HG03108 (cell line): Measurements from ENCODE around the gene TIAL1.
"Not testable (repeated sequence)": the region's sequence is repeated elsewhere in the genome, so short reads cannot be mapped to it uniquely, and the experiment has no call there.

ENCODE experiments used
- ATAC-seq: cut with Tn5 transposase; IDR thresholded peaks from one replicate; pipeline ENCODE4 v1.9.1; 2021; ENCODE audit warnings: moderate library complexity; ENCODE audit not compliant: unreplicated experiment

TIAL1 gene

DNA sequence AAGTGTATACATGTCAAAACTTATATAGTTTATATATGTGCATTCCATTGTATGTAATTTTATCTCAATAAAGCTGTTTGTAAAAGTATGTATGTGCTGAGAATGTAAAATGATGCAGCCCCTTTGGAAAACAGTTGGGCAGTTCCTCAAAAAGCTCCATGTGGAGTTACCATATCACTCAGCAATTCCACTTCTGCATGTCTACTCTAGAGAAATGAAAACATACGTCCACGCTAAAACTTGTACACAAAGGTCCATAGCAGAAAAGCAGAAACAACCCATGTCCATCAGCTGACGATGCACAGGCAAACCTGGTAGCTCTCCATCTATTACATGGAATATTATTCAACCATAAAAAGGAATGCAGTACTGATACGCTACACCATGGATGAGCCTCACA, 45.9 kb downstream of the TIAL1 start:
- no peak for ATAC-seq

DNA sequence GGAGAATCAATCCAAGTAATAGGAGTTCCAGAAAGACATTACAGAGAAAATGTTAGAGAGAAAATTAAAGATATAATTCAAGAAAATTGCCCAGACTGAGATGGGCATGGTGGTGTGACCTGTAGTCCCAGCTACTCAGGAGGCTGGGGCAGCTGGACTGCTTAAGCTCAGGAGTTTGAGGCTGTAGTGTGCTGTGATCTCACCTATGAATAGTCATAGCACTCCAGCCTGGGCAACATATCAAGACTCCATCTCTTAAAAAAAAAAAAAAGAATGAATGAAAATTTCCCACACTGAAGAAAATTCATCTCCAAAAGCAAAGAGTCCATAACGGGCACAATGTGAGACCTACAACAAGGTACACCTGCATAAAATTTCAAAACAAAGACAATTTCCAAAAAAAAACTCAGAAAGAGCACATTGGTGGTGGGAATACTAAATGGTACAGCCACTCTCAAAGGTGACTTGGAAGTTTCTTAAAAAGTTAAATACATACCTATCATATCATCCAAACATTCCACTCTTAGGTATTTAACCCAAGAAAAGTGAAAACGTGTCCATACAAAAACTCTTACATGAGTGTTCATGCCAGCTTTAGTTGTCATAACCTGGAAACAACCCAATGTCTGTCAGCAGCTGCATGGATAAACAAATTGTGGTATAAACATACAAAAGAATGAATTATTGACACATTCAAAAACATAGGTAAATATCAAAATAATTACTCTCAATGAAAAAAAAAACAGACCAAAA, 47.3 kb downstream of the TIAL1 start:
- ATAC-seq = no peak

DNA sequence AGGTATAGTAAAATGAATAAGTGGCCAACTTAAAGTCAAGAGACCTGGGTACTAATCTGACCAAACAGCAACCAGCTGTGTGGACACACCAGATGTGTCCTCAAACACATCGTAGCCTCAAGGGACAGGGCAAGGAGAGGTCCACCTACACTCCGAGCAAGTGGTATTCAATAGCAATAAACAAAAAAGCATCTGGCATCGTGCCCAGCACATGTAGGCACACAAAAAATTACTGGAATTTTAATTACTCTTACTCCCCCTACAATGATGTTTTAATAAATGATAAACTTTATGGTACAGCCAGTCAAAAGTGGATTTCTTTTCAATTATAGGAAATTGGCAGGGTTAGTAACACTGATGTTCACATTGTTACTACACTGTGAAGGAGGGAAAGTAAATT, 50.8 kb downstream of the TIAL1 start:
- no peak for ATAC-seq

DNA sequence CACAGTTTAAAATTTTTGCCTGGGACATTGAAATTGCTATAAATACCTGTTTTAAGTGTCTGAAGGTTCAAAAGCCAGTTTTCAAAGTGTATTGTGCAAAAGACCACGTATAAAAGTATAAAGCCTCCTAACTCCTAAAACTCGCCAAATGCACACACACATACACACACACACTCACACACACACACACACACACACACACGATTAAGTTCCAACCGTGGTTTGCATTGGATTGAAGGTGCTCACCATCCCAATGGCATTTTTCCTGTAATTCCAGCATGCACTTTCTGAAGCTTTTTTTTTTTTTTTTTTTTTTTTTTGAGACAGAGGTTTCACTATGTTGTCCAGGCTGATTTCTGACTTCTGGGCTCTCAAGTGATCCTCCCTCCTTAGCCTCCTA, 51.5 kb downstream of the TIAL1 start:
- no peak for ATAC-seq

DNA sequence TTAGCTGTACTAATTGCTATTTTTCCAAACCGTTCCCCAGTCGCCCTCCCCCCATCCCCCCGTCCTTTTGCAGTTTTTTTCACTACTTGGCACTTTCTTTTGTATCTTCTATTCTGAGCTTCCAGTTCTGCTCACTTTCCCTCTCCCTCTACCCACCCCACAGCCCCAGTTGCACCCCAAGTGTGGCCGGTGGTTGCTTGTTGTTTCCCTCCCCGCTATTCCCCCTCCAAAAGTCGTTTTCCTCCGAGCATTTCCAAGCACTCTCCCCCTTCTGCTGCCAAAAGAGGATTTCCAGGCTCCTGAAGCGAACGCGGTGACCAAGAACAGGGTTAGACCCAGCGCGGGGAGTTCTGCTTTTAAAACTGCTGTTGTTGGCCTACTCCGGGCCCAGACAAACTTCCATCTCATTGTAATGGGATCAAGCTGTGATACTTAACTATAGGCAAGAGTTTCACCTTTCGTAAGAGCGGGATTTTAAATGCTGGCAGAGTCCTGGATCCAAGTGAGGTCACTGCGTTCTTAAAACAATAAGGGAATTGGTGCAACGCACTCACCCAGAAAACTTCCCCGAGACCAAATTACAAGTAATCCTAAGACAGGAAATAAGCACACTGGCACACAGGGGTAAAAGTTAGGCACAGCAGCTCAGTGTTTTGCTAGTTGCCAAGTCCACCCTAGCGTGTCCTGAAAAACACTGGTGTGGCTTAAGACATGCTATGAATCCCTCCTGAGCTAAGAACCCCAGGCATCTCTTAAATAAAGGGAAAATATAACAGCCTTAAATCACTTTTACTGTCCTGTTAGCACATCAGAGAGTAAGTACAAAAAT, 52.7 kb downstream of the TIAL1 start:
- no peak for ATAC-seq

DNA sequence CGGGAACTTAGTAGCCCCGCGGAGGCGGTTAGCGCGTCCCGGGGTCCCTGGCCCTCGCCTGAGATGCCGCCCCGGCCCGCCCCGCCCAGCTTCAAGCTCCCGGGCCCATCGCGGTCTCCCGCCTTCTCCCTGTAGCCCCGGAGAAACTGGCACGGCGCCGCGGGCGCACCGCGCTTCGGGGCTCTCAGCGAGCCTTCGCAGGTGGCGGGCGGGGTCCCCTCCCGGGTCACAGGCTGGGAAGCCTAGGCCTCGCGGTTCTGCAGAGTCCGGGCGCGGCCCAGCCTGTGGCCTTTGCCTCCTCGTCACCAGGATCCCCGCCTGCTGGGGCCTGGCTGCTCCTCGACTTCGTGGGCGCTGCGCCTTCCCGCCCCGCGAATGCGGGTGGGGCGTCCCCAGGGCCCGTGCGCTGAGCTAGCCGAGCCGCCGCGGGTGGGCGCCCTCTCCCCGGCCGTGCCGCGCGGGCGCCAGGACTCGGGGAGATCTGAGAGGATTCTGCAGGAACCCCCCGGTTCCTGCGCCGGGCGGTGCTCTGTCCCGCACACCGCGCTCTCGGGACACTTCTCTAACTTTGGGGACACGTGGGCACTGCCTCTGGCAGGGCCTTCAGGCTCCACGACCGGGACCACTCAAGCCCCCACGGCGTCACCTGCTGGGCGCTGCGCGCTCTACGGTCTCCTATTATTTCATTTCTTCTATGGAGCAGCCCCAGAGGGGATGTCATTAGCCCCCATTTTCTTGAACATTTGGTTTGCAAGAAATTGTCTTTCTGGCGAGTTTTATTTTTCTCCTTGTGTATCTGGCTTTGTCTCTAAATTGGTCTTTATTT, 53.6 kb downstream of the TIAL1 start:
- ATAC-seq = peak; percentile 40

DNA sequence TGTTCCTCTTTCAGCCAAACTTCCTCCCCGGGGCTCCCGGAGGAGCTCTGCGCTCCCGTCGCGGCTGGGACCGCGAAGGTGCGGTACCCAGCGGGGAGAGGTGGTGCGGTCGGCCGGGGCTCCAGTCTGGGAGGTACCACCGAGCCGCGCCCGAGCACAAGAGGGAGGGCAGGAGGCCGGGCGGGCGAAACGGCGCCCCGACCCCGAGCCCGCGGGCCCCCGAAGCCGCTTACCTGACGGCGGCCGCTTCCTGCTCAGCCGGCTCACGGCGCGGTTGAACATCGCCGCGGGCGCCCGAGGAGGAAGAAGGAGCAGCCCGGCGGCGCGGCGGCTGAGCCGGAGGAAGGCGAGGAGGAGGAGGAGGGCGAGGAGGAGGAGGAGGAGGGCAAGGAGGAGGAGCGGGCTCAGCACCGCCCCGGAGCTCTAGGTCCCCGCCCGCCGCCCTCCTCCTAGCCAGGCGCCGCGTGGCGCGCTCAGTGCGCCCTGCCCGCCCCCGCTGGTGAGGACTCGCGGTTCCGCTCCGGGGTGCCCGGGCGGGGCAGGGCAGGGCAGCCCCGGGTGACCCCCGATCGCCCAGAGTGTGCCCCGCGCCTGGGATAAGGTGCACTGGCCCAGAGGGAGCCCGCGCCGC, 54.3 kb downstream of the TIAL1 start, which contains the start of gene RGS10:
TSS of gene RGS10 (minus strand) at position 363 of the 631 bp plus-strand sequence. CDS start at position 282, 81 bp downstream.
- ATAC-seq = peak; percentile 65

DNA sequence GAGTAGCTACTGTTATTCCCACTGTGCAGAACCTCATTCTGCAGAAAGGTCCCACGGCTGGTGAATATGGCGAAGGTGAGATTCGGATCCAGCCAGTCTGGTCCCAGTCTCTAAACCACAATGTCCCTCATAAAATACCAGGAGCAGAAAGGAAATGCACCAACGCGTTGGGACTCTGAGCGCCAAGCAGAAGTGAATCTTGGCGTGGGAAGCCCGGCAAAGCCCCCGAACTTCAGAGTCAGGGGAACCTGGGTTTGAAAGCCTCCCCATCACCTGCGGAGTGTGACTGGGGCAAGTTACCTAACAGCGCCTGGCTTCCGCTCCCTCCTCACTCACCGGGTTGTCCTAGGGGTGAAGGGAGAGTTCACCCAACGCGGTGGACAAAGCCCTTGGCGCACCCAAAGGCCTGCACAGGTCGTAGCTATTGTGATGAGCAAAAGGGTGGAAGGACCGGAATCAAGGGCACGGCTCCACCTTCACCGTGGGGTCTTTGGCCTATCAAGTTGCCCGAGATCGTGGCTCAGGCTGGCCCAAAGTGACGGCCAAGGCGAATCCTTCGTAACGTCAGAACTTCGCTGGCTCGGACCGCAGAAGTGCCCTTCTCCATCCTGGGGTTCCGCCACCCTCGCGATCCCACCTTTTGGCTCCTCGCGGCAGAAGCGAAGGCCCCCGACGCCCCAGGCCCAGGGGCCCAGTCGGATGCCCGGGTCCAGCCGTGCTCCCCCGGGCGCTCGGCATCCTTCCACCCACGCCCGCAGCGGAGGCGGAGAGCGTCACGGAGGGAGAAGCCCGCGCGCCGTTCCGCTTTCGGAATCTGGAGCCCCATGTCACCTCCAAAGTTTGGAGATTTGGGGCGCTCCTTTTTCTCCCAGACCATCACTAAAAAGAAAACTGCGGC, 55.1 kb downstream of the TIAL1 start:
- no peak for ATAC-seq

DNA sequence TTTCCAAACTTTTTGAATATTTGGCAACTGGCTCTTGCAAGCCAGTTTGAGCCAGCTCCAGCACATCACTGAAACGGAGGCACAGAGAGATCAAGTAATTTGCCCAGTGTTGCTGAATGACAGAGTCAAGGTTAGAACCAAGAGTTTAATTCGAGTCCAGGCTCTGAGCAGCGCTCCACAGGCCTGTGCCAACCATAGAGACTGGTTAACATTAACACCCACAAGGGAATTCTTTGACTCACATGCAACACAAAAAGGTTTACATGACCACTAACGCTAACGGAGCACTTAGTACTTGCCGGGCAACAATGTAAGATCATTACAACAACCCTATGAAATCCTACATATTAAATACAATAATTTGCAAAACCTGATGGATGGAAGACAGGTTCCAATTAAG, 55.7 kb downstream of the TIAL1 start:
- no peak for ATAC-seq

DNA sequence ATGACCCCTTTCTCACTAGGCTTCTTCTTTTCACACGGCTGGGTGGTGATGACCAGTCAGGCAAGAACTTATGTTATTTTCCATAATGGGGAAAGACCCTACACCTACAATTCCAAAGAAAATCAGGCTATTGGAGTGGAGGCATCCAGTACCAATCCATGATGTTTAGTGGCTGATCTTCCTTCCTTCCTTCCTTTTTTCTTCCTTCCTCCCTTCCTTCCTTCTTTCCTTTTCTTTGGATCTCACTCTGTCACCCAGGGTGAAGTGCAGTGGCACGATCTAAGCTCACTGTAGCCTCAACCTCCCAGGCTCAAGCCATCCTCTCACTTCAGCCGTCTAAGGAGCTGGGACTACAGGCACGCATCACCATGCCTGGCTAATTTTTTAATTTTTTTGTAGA, 56.7 kb downstream of the TIAL1 start:
- no peak for ATAC-seq

DNA sequence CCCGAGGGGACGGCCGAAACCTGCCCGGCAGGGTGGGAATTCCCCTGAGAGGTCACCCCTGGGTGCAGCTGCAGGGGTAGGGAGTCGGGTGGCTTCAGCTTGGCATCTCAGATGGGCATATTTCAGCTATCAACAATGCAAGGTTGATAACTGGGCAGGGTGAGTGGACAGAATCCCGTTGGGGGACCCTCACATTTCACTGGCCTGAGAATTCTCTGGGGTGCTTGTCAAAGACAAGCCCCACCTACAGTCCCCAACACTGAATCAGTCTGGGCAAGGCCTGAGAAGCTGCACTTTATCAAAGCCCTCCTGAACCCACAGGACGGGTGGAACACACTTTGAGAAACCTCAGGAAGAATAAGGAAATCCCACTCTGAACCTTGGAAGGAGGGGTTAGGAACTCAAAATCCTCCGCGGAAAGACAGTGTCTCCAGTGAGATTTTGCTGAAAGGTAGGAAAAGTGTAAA, 57.4 kb downstream of the TIAL1 start:
- ATAC-seq = no peak

DNA sequence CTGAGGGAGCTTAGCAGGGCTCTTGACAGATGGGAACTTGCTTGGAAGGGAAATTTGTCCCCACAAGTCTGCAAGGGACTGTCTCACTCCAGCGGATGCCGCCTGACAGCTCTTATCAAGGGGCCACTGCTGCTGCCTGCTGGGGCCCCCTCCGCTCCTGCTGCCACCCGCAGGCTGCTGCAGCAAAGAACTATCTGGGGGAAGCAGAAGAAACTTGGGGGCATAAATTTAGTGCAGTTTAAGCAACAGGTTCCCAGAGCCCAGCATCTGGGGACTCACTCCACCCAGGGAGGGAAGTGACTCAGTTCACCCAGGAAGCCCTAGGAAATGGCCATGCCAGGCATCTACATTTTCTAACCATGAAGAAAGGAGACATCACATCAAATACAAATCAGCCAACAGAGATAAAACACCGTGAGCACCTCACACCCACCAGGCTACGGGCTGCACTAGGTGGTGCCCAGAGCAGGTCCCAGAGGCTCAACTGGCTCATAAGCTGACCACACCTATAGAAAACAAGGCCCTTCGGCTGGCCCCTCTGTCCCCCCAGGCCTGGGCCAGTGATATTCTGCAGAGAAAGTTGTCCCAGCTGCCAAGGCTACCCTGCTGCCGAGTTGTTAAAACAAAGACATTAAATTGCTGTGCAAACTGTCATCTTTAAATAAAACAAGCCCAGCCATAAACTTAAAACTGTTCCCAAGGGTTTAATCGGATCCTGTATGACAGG, 58.0 kb downstream of the TIAL1 start:
- no peak for ATAC-seq

DNA sequence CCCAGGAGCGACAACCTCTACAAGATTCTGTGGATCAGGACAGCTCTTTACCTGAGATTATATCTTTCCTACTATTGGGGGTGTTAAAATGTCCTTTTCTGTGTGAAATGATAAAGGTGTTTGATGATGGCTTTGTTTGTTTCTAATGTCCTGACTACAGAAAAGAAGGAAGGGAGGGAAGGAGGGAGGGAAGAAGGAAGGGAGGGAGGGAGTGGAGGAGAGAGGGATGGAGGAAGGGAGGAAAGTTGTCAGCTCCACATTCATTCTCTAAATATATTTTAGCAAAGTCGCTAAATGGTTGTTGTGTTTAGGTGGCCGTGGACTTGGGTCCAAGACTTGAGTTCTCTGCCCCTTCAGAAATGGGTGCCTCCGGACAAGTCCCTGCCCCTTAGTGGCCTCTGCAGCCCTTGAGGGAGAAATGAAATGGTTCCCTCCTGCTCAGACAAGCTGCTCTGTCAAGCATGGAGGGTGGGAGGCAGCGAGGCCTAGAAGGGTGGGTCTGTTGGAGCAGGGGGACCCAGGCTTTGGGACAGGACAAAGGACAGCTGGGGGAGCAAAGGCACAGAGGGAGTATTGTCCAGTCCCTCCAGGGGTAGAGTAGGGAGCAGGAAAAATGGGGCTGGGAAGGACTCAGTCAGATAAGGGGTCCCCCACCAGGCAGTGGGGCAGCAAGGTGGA, 58.7 kb downstream of the TIAL1 start:
- no peak for ATAC-seq

DNA sequence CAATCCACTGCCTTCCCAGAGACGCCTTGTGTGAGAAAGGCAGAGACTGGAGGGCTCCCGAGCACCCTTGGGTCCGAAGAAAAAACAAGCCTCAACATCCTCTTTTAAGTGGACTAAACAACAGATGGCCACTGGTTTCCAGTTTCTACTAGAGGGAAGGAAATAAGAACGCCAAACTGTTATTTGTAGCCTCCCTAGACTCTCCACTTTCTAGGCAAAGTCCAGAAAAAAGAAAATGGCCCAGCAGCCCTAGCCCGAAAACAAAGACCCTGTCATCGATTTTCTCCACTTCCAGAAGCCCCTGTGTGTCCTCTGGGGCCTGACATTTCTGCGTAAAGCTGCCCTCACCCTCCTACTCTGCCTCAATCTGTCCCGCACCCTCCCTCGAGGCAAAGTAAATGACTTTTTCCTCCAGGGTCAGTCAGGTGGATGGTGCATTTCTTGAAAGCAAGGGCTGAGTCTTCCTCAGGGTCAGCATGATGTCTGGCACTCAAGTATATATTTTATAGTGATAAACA, 60.2 kb downstream of the TIAL1 start:
- ATAC-seq = no peak

DNA sequence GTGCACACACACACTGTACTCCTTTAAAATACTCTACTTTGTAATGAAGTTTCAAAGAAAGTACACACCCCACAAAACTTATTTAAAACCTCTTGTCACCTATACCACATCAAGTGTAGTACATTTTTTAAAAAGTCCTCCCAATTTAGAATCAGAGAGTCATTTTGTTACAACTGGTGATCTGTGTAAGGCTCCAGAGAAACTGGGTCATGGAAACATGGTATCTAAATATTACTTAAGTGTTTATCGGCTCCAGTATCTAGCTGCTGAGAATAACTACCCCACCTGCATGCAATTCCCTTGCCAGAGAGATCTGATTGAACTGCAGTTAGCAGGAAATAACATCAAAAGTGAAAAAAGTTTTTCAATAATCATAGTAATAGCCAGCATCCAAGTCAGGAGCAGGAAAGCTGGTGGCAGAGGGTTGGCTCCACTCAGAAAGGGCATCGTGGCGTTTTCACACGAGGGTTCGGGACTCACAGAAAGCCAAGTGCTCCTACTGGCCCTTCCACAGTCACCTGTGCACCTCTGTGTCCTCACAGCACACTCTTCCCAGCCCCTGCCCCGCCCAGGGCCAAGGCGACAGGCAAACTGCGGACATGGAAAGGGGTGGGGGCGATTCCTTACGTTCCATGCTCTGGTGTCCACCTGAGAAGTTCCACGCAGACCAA, 60.8 kb downstream of the TIAL1 start:
- no peak for ATAC-seq

DNA sequence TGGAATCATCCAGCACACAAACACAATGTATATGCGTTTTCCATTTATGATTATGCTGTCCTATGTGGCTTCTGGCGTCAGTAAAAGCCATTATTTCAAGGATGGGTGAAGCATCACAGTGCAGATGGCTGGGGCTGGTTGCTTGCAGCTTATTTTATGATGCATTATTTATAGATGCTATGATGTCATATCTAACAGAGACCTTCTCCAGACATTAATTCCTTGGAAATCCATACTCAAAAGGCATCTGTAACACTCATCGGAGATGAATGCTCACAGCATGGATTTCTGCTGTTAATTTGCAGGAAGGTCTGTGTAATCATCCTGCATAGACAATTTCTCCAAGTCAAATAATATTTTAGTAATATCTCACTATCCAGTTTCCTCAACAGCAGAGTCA, 61.5 kb downstream of the TIAL1 start:
- ATAC-seq = no peak

DNA sequence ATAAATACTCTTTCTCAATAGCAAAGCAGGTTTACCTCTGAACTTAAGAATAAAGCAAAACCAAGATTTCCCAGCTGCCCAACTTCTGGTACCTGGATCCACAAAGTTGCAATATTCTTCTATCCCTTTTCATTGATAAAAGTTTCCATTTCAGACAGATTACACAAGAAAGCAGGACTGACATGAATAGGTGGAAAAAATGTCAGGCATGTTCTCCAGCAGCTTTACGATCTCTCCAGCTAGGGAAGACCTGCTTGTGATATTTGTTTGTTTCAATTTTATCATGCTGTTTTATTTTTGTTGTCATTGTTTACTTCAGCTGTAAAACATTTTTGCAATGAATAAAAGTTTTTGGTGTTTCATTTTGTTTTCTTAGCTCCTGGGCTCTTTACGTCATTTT, 63.3 kb downstream of the TIAL1 start:
- ATAC-seq = no peak

DNA sequence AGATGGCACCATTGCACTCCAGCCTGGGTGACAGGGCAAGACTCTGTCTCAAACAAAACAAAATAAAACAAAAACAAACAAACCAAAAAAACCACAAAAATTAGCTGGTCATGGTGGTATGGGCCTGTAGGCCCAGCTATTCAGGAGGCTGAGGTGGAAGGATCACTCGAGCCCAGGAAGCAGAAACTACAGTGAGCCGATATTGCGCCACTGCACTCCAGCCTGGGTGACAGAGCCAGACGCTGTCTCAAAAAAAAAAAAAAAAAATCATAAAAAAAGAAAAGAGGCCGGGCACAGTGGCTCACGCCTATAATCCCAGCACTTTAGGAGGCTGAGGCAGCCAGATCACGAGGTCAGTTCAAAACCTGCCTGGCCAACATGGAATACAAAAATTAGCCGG, 64.0 kb downstream of the TIAL1 start:
- ATAC-seq = not testable (repeated sequence)
